Activated naive CD4-positive, alpha-beta T cell treated with anti-CD3 and anti-CD28 coated beads, Interleukin-2, amount 50 U/mL, for 24 hours (primary cell): Measurements from ENCODE around the gene TMEM134.

ENCODE experiments used
- H3K27ac Mint-ChIP-seq: one replicate; pipeline ENCODE4 v1.8.0; 2021; ENCODE audit warnings: mild to moderate bottlenecking, mixed read lengths
- H3K27me3 Mint-ChIP-seq: one replicate; pipeline ENCODE4 v1.8.0; 2021; ENCODE audit warnings: mixed read lengths
- H3K36me3 Mint-ChIP-seq: one replicate; pipeline ENCODE4 v1.8.0; 2021; ENCODE audit warnings: mixed read lengths
- H3K4me1 Mint-ChIP-seq: one replicate; pipeline ENCODE4 v1.8.0; 2021; ENCODE audit warnings: mixed read lengths
- H3K4me3 Mint-ChIP-seq: one replicate; pipeline ENCODE4 v1.8.0; 2021; ENCODE audit warnings: mild to moderate bottlenecking, mixed read lengths
- H3K9me3 Mint-ChIP-seq: one replicate; pipeline ENCODE4 v1.8.0; 2021; ENCODE audit warnings: mixed read lengths

TMEM134 gene

GRCh38 chr11:67440229-67441097 is 28.6 kb downstream of the TMEM134 start:
- no peaks in the 10 kb centered on the region for H3K27me3 Mint-ChIP-seq
- peak overlapping the region; percentile 94 for H3K27ac Mint-ChIP-seq
- H3K36me3 Mint-ChIP-seq: no peaks in the 10 kb centered on the region
- H3K9me3 Mint-ChIP-seq: no peaks in the 10 kb centered on the region
- peak overlapping the region; percentile 89 for H3K4me3 Mint-ChIP-seq
- peaks cover 69% of the 10 kb centered on the region for H3K4me1 Mint-ChIP-seq

- no peaks in the 10 kb centered on the region for H3K9me3 Mint-ChIP-seq
- H3K4me1 Mint-ChIP-seq: peaks cover 64% of the 10 kb centered on the region
- peak overlapping the region; percentile 94 for H3K27ac Mint-ChIP-seq
- H3K27me3 Mint-ChIP-seq: no peaks in the 10 kb centered on the region
- no peaks in the 10 kb centered on the region for H3K36me3 Mint-ChIP-seq
- H3K4me3 Mint-ChIP-seq: peak overlapping the region; percentile 89
Observed at GRCh38 chr11:67439321-67440228, 29.5 kb downstream of the TMEM134 start.

GRCh38 chr11:67438158-67438902 is 30.7 kb downstream of the TMEM134 start:
- Mint-ChIP-seq H3K36me3 (no peaks in the 10 kb centered on the region), H3K9me3 (no peaks in the 10 kb centered on the region), H3K27ac (peak overlapping the region; percentile 95), H3K27me3 (no peaks in the 10 kb centered on the region), H3K4me1 (peaks cover 68% of the 10 kb centered on the region), H3K4me3 (peak overlapping the region; percentile 89)

- Mint-ChIP-seq H3K4me1 (peaks cover 68% of the 10 kb centered on the region), H3K27me3 (no peaks in the 10 kb centered on the region), H3K9me3 (no peaks in the 10 kb centered on the region), H3K36me3 (no peaks in the 10 kb centered on the region), H3K4me3 (peak overlapping the region; percentile 89), H3K27ac (peak overlapping the region; percentile 95)
Observed at GRCh38 chr11:67437809-67438157, 31.3 kb downstream of the TMEM134 start.

GRCh38 chr11:67437082-67437808 is 31.8 kb downstream of the TMEM134 start, which contains the start of gene PTPRCAP:
Gene PTPRCAP (minus strand): TSS chr11:67437682. CDS start chr11:67437619, 63 bp downstream.
- Mint-ChIP-seq H3K4me1 (peaks cover 67% of the 10 kb centered on the region), H3K4me3 (peak within 1 kb of the TSS; percentile 89), H3K27ac (peak within 1 kb of the TSS; percentile 95)

GRCh38 chr11:67436459-67437081 is 32.5 kb downstream of the TMEM134 start:
- Mint-ChIP-seq H3K4me3 (peak overlapping the region; percentile 89), H3K36me3 (peaks cover 7% of the 10 kb centered on the region), H3K27me3 (no peaks in the 10 kb centered on the region), H3K27ac (peak overlapping the region; percentile 91), H3K4me1 (peaks cover 68% of the 10 kb centered on the region), H3K9me3 (no peaks in the 10 kb centered on the region)

More at GRCh38 chr11:67437082-67437808, 31.8 kb downstream of the TMEM134 start, which contains the start of gene PTPRCAP:
- no peaks in the 10 kb centered on the region for H3K9me3 Mint-ChIP-seq
- H3K27me3 Mint-ChIP-seq: no peaks in the 10 kb centered on the region
- peaks cover 3% of the 10 kb centered on the region for H3K36me3 Mint-ChIP-seq

- H3K27me3 Mint-ChIP-seq: no peaks in the 10 kb centered on the region
- H3K9me3 Mint-ChIP-seq: no peaks in the 10 kb centered on the region
- peak overlapping the region; percentile 91 for H3K27ac Mint-ChIP-seq
- H3K4me1 Mint-ChIP-seq: peaks cover 64% of the 10 kb centered on the region
- H3K36me3 Mint-ChIP-seq: peaks cover 7% of the 10 kb centered on the region
- H3K4me3 Mint-ChIP-seq: peak overlapping the region; percentile 89
Observed at GRCh38 chr11:67435727-67436458, 33.2 kb downstream of the TMEM134 start.

GRCh38 chr11:67435031-67435726 is 33.9 kb downstream of the TMEM134 start:
- Mint-ChIP-seq H3K27me3 (no peaks in the 10 kb centered on the region), H3K9me3 (no peaks in the 10 kb centered on the region), H3K36me3 (peaks cover 7% of the 10 kb centered on the region), H3K4me1 (peaks cover 61% of the 10 kb centered on the region), H3K27ac (peak overlapping the region; percentile 81), H3K4me3 (peak overlapping the region; percentile 89)

GRCh38 chr11:67434395-67434881 is 34.6 kb downstream of the TMEM134 start:
- peak overlapping the region; percentile 36 for H3K4me3 Mint-ChIP-seq
- peaks cover 7% of the 10 kb centered on the region for H3K36me3 Mint-ChIP-seq
- H3K27ac Mint-ChIP-seq: peak overlapping the region; percentile 80
- H3K27me3 Mint-ChIP-seq: no peaks in the 10 kb centered on the region
- H3K4me1 Mint-ChIP-seq: peaks cover 54% of the 10 kb centered on the region
- no peaks in the 10 kb centered on the region for H3K9me3 Mint-ChIP-seq

GRCh38 chr11:67433536-67434394 is 35.3 kb downstream of the TMEM134 start:
- Mint-ChIP-seq H3K4me1 (peaks cover 47% of the 10 kb centered on the region), H3K27me3 (no peaks in the 10 kb centered on the region), H3K27ac (peak overlapping the region; percentile 80), H3K9me3 (no peaks in the 10 kb centered on the region), H3K36me3 (peaks cover 7% of the 10 kb centered on the region), H3K4me3 (peak overlapping the region; percentile 33)

- no peaks in the 10 kb centered on the region for H3K27me3 Mint-ChIP-seq
- peak overlapping the region; percentile 72 for H3K27ac Mint-ChIP-seq
- no peaks in the 10 kb centered on the region for H3K9me3 Mint-ChIP-seq
- peaks cover 49% of the 10 kb centered on the region for H3K4me1 Mint-ChIP-seq
- H3K4me3 Mint-ChIP-seq: no peak overlapping the region
- peaks cover 7% of the 10 kb centered on the region for H3K36me3 Mint-ChIP-seq
Observed at GRCh38 chr11:67432655-67433349, 36.2 kb downstream of the TMEM134 start.
